ENCODE measurements around the gene FGF12.

The FGF12 gene

GRCh38 chr3:192408647-192409200 is 318.6 kb downstream of the FGF12 start:
- DNase-seq: no peak

- no peak for DNase-seq
Observed at GRCh38 chr3:192408007-192408646, 319.2 kb downstream of the FGF12 start.

- no peak for DNase-seq
Observed at GRCh38 chr3:192399767-192400166, 327.6 kb downstream of the FGF12 start.

GRCh38 chr3:192397012-192397411 is 330.3 kb downstream of the FGF12 start:
- no peak for DNase-seq

GRCh38 chr3:192395506-192395905 is 331.8 kb downstream of the FGF12 start:
- DNase-seq: no peak

GRCh38 chr3:192392986-192393385 is 334.4 kb downstream of the FGF12 start:
- no peak for DNase-seq

GRCh38 chr3:192382861-192383260 is 344.5 kb downstream of the FGF12 start:
- no peak for DNase-seq

GRCh38 chr3:192373586-192373985 is 353.8 kb downstream of the FGF12 start:
- no peak for DNase-seq

- DNase-seq: no peak
Observed at GRCh38 chr3:192373032-192373431, 354.3 kb downstream of the FGF12 start.

- no peak for DNase-seq
Observed at GRCh38 chr3:192372616-192373015, 354.7 kb downstream of the FGF12 start.

GRCh38 chr3:192371870-192372400 is 355.4 kb downstream of the FGF12 start:
- no peak for DNase-seq

- no peak for DNase-seq
Observed at GRCh38 chr3:192367616-192368015, 359.7 kb downstream of the FGF12 start.

GRCh38 chr3:192366916-192367315 is 360.4 kb downstream of the FGF12 start:
- no peak for DNase-seq

GRCh38 chr3:192365571-192365970 is 361.8 kb downstream of the FGF12 start:
- no peak for DNase-seq

- no peak for DNase-seq
Observed at GRCh38 chr3:192364316-192364715, 363.0 kb downstream of the FGF12 start.

- no peak for DNase-seq
Observed at GRCh38 chr3:192354687-192355086, 372.7 kb downstream of the FGF12 start.

GRCh38 chr3:192352142-192352541 is 375.2 kb downstream of the FGF12 start:
- DNase-seq: no peak

GRCh38 chr3:192351441-192351840 is 375.9 kb downstream of the FGF12 start:
- no peak for DNase-seq

GRCh38 chr3:192340031-192340430 is 387.3 kb downstream of the FGF12 start:
- DNase-seq: no peak

GRCh38 chr3:192339214-192339613 is 388.1 kb downstream of the FGF12 start:
- no peak for DNase-seq

GRCh38 chr3:192336286-192336685 is 391.1 kb downstream of the FGF12 start:
- DNase-seq: no peak

- no peak for DNase-seq
Observed at GRCh38 chr3:192332386-192333291, 394.7 kb downstream of the FGF12 start.

GRCh38 chr3:192331749-192332385 is 395.5 kb downstream of the FGF12 start:
- DNase-seq: no peak
